Measurements from ENCODE around the gene NCAPD3. TPM values are rescaled to one million over a fixed set of nuclear protein-coding genes. Genes with fewer than 3 reads are reported as not detected.
A peak's percentile ranks its signal among the peaks of the same experiment; 100 is the strongest.

NCAPD3 gene, protein sequence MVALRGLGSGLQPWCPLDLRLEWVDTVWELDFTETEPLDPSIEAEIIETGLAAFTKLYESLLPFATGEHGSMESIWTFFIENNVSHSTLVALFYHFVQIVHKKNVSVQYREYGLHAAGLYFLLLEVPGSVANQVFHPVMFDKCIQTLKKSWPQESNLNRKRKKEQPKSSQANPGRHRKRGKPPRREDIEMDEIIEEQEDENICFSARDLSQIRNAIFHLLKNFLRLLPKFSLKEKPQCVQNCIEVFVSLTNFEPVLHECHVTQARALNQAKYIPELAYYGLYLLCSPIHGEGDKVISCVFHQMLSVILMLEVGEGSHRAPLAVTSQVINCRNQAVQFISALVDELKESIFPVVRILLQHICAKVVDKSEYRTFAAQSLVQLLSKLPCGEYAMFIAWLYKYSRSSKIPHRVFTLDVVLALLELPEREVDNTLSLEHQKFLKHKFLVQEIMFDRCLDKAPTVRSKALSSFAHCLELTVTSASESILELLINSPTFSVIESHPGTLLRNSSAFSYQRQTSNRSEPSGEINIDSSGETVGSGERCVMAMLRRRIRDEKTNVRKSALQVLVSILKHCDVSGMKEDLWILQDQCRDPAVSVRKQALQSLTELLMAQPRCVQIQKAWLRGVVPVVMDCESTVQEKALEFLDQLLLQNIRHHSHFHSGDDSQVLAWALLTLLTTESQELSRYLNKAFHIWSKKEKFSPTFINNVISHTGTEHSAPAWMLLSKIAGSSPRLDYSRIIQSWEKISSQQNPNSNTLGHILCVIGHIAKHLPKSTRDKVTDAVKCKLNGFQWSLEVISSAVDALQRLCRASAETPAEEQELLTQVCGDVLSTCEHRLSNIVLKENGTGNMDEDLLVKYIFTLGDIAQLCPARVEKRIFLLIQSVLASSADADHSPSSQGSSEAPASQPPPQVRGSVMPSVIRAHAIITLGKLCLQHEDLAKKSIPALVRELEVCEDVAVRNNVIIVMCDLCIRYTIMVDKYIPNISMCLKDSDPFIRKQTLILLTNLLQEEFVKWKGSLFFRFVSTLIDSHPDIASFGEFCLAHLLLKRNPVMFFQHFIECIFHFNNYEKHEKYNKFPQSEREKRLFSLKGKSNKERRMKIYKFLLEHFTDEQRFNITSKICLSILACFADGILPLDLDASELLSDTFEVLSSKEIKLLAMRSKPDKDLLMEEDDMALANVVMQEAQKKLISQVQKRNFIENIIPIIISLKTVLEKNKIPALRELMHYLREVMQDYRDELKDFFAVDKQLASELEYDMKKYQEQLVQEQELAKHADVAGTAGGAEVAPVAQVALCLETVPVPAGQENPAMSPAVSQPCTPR (N-terminal part only)
- 4.2 and 5.1 TPM in 2 replicates for total RNA-seq

DNA sequence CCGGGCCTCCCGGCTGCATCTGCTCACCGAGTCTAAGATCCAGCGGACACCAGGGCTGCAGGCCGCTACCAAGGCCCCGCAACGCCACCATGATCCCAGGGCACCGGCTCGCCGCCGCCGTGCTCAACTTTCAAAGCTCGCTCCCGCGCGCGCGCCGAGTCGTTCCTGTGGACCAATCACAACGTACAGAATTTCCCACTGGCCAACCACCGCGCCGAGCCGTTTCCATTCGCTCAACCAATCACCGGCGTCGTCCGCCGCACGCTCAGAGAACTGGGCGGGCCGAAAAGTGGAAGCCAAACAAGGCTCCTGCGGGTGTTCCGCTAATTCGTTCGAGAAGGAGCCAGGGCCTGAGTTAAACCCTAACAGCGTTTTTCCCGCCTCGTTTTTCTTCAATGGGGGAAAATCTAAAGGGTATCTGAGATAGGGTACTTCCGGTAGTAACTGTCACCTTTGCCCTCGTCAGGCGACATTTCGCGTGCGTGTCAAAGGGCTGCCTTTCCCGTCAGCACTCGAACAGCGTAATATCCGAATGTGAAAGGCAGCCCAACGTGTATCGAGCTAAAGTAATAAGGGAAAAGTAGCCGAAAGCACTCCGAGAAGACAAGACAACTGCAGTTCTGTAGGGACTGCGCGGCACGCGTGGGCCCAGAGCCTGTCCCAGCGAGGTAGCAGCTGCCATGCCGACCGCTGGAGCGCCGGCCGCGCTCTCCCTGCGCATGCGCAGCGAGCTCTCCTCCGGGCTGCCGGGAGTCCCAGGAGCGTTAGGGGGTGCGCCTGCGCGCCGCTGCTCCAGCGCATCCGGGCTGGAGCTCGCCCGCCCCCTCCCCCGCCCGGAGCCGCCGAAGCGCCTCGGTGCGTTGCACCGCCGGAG is at the start of gene NCAPD3, which contains the start of gene VPS26B:
Gene NCAPD3, minus strand, starts transcription at position 132 of the 874 bp plus-strand sequence. Its CDS starts 41 bp downstream, at position 91.
Gene VPS26B, plus strand, starts transcription at position 836 of the 874 bp plus-strand sequence. CDS start 452 bp downstream, outside the sequence.
- H3K36me3 ChIP-seq (ENCODE audit: control insufficient read depth, insufficient read depth, low read length): no peaks in the 10 kb centered on the region
- DNase-seq (ENCODE audit: low read depth) (peak; percentile 88), FAIRE-seq (no peak)
- no peaks in the 10 kb centered on the region for H3K27me3 ChIP-seq (ENCODE audit: control insufficient read depth, insufficient read depth, low read length)
- H3K4me3 ChIP-seq (ENCODE audit: low read depth, low read length): peak within 1 kb of the TSS; percentile 78
- TF ChIP-seq, protein P1, sequence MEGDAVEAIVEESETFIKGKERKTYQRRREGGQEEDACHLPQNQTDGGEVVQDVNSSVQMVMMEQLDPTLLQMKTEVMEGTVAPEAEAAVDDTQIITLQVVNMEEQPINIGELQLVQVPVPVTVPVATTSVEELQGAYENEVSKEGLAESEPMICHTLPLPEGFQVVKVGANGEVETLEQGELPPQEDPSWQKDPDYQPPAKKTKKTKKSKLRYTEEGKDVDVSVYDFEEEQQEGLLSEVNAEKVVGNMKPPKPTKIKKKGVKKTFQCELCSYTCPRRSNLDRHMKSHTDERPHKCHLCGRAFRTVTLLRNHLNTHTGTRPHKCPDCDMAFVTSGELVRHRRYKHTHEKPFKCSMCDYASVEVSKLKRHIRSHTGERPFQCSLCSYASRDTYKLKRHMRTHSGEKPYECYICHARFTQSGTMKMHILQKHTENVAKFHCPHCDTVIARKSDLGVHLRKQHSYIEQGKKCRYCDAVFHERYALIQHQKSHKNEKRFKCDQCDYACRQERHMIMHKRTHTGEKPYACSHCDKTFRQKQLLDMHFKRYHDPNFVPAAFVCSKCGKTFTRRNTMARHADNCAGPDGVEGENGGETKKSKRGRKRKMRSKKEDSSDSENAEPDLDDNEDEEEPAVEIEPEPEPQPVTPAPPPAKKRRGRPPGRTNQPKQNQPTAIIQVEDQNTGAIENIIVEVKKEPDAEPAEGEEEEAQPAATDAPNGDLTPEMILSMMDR (IDR thresholded peaks at IDR 0.05; ENCODE audit: insufficient read depth, low read length, severe bottlenecking): no peak

DNA sequence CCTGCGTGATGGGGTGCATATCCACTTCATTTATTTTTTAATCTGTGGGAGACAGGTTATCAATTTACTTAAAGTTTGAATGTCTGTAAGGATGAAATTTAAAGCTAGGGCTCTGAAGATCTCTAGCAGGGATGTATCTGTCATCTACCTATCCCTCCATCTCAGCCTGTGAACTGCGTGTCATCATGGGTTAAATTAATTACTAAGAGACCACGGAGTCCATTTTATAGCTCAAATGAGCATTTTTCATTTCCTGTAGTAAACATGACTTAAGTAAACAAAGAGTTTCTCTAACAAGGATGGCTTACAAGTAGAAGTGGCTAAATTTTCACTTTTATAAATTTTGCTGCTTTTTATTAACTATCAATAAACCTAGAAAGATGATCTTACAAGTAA is 49.5 kb upstream of the NCAPD3 start:
- no peak for DNase-seq (ENCODE audit: low read depth)
- H3K27me3 ChIP-seq (ENCODE audit: control insufficient read depth, insufficient read depth, low read length): no peaks in the 10 kb centered on the region
- TF ChIP-seq, protein P1 (IDR thresholded peaks at IDR 0.05; ENCODE audit: insufficient read depth, low read length, severe bottlenecking): no peak
- no peak for FAIRE-seq
- H3K36me3 ChIP-seq (ENCODE audit: control insufficient read depth, insufficient read depth, low read length): no peaks in the 10 kb centered on the region
- no peak overlapping the region for H3K4me3 ChIP-seq (ENCODE audit: low read depth, low read length)

DNA sequence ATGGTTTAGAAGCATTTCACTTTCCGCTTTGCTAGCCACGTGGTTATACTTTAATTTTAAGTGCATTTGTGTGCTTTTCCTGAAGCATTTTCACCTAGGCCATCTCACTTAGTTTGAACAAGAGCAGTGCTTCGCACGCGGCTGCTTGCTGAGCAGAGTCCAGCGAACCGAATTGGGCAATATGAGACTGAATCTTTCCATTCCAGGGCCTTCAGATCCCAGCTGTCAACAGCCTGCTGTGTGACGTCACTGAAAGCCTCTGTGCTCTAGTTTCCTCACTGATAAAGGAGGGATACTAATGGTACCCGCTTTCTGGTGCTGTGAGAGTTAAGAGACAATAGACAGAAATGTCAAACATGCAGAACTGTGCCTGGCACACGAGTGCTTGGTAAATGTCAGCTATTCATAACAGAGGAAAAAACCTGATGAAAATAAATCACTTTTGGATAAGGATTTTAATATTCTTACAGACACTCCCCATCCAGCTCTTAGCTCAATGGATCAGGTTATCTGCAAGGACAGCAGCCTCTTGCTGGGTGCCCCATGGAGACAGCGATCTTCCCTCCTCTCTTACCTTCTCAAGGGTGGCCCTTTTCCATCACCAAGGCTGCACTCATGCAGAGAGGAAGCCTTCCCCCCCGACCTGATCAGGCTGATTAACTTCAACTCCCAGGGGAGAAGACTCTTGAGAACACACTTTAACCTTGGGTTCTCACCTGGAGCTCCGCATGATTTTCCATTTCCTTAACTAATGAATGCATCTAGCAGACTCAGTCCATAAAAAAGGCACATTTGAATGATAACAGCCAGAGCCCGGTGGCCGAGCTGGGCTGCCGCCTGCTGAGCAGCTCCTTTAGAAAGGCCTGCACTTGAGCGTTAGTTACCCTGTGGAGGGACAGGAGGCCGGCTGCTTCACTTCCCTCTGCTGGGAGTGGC is 48.9 kb upstream of the NCAPD3 start:
- no peaks in the 10 kb centered on the region for H3K27me3 ChIP-seq (ENCODE audit: control insufficient read depth, insufficient read depth, low read length)
- DNase-seq (ENCODE audit: low read depth) (no peak), FAIRE-seq (no peak)
- no peak overlapping the region for H3K4me3 ChIP-seq (ENCODE audit: low read depth, low read length)
- H3K36me3 ChIP-seq (ENCODE audit: control insufficient read depth, insufficient read depth, low read length): no peaks in the 10 kb centered on the region
- TF ChIP-seq, protein P1 (IDR thresholded peaks at IDR 0.05; ENCODE audit: insufficient read depth, low read length, severe bottlenecking): no peak

DNA sequence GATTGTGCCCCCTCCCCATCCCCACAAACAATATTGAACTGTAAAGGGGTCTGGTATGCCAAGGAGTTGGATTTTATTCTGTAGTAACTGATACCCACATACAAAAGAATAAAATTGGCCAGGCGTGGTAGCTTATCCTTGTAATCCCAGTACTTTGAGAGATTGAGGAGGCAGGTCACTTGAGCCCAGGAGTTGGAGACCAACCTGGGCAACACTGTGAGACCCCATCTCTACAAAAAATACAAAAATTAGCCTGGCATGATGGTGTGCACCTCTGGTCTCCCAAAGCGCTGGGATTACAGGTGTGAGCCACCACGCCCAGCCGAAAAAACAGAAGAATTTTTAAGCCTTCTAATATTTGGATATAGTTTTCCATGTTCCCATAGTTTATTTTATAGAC is 48.2 kb upstream of the NCAPD3 start:
- Histone ChIP-seq H3K36me3 (ENCODE audit: control insufficient read depth, insufficient read depth, low read length) (no peaks in the 10 kb centered on the region), H3K27me3 (ENCODE audit: control insufficient read depth, insufficient read depth, low read length) (no peaks in the 10 kb centered on the region), H3K4me3 (ENCODE audit: low read depth, low read length) (no peak overlapping the region)
- TF ChIP-seq, protein P1 (IDR thresholded peaks at IDR 0.05; ENCODE audit: insufficient read depth, low read length, severe bottlenecking): no peak
- FAIRE-seq (no peak), DNase-seq (ENCODE audit: low read depth) (no peak)

Data from bronchial epithelial cell (primary cell).